MCF 10A (cell line): ENCODE data around the gene RAB30. TPM values are rescaled to one million over a fixed set of nuclear protein-coding genes. Genes with fewer than 3 reads are reported as not detected.

Source experiments
- BruUV-seq: library from RNA; stranded (reverse); fragments of 400-500 nt; replicated peaks from 2 replicates; lab custom pipeline; 2021; lab: Mats Ljungman, UMichigan
- CTCF ChIA-PET: fragments of 300-600 bp; sonication (Branson Sonifier 250); formaldehyde crosslinking; extraction: SDS; loops from one replicate; lab custom pipeline; 2021; ENCODE audit warnings: antibody characterized with exemption, inconsistent platforms; lab: Yijun Ruan, JAX
- POLR2A ChIA-PET: fragments of 300-600, 350-650 bp; sonication (Branson Sonifier 250); formaldehyde crosslinking; extraction: SDS; loops from one replicate; lab custom pipeline; 2020; ENCODE audit warnings: antibody characterized with exemption, inconsistent platforms; lab: Yijun Ruan, JAX
- DNase-seq: peaks from one replicate; pipeline ENCODE4 v3.0.0-alpha.2; 2018; ENCODE audit not compliant: unreplicated experiment
- H3K27ac Mint-ChIP-seq: one replicate; pipeline ENCODE4 v1.8.0; 2022; ENCODE audit warnings: mild to moderate bottlenecking, low read depth, mixed read lengths; ENCODE audit not compliant: unreplicated experiment
- H3K27me3 Mint-ChIP-seq: one replicate; pipeline ENCODE4 v1.8.0; 2022; ENCODE audit warnings: mixed read lengths; ENCODE audit not compliant: insufficient read depth, unreplicated experiment
- H3K36me3 Mint-ChIP-seq: one replicate; pipeline ENCODE4 v1.8.0; 2022; ENCODE audit warnings: mild to moderate bottlenecking, moderate library complexity, mixed read lengths; ENCODE audit not compliant: insufficient read depth, unreplicated experiment
- H3K4me1 Mint-ChIP-seq: one replicate; pipeline ENCODE4 v1.8.0; 2022; ENCODE audit warnings: mixed read lengths; ENCODE audit not compliant: insufficient read depth, unreplicated experiment
- H3K4me3 Mint-ChIP-seq: one replicate; pipeline ENCODE4 v1.8.0; 2022; ENCODE audit warnings: mild to moderate bottlenecking, moderate library complexity, mixed read lengths; ENCODE audit not compliant: unreplicated experiment
- H3K9me3 Mint-ChIP-seq: one replicate; pipeline ENCODE4 v1.8.0; 2022; ENCODE audit warnings: mixed read lengths; ENCODE audit not compliant: unreplicated experiment
- CTCF ChIP-seq: fragments of 200-600 bp; IDR thresholded peaks from one replicate; pipeline ENCODE4 v1.8.0; 2022; ENCODE audit warnings: antibody characterized with exemption, mild to moderate bottlenecking; ENCODE audit not compliant: unreplicated experiment
- intact Hi-C: fragments of 100-400 bp; cut with micrococcal nuclease; formaldehyde crosslinking; loops from 2 replicates; pipeline ENCODE4 v1.14.1; 2022
- total RNA-seq: library from RNA; stranded (reverse); gene quantifications from 2 replicates; pipeline ENCODE4 v1.2.3, GENCODE V29; 2022

Gene RAB30
- total RNA-seq, 1 experiment from 2014 or later: 12.5 TPM

GRCh38 chr11:83118814-83119213 is 47.1 kb upstream of the RAB30 start:
- no peaks in the 10 kb centered on the region for H3K27me3 Mint-ChIP-seq
- TF ChIP-seq CTCF: no peak
- no peak overlapping the region for H3K4me3 Mint-ChIP-seq
- no TSS peak for BruUV-seq
- ChIA-PET POLR2A (interaction anchor here (1.1 kb wide), 1 partner anchor 40 kb away, joined by 5 read pairs; no protein-coding TSS in a partner anchor), CTCF (no interaction called here)
- H3K27ac Mint-ChIP-seq: no peak overlapping the region
- DNase-seq: no peak
- no peaks in the 10 kb centered on the region for H3K9me3 Mint-ChIP-seq
- H3K36me3 Mint-ChIP-seq: no peaks in the 10 kb centered on the region
- intact Hi-C loops: no loop called here
- H3K4me1 Mint-ChIP-seq: no peaks in the 10 kb centered on the region

GRCh38 chr11:83116015-83116641 is 44.4 kb upstream of the RAB30 start:
- CTCF ChIA-PET: interaction anchor here (0.7 to 1.2 kb wide), 3 partner anchors 8 to 23 kb away, joined by 3 to 4 read pairs (median 4); no protein-coding TSS in a partner anchor
- POLR2A ChIA-PET: interaction anchor here (0.8 to 0.9 kb wide), 2 partner anchors 11 to 18 kb away, joined by 3 to 4 read pairs; no protein-coding TSS in a partner anchor
- Mint-ChIP-seq H3K9me3 (no peaks in the 10 kb centered on the region), H3K27ac (no peak overlapping the region), H3K36me3 (no peaks in the 10 kb centered on the region), H3K4me3 (no peak overlapping the region), H3K4me1 (peaks cover 6% of the 10 kb centered on the region), H3K27me3 (peaks cover 12% of the 10 kb centered on the region)
- intact Hi-C loops: no loop called here
- DNase-seq: no peak
- no TSS peak for BruUV-seq
- no peak for TF ChIP-seq CTCF

- ChIA-PET POLR2A (interaction anchor here (0.8 to 0.9 kb wide), 2 partner anchors 11 to 18 kb away, joined by 3 to 4 read pairs; no protein-coding TSS in a partner anchor), CTCF (interaction anchor here (0.7 to 1.0 kb wide), 2 partner anchors 9 to 22 kb away, joined by 3 to 4 read pairs; no protein-coding TSS in a partner anchor)
- no peak overlapping the region for H3K4me3 Mint-ChIP-seq
- no peak for TF ChIP-seq CTCF
- H3K27me3 Mint-ChIP-seq: peaks cover 12% of the 10 kb centered on the region
- no peaks in the 10 kb centered on the region for H3K36me3 Mint-ChIP-seq
- H3K9me3 Mint-ChIP-seq: no peaks in the 10 kb centered on the region
- intact Hi-C loops: no loop called here
- peaks cover 6% of the 10 kb centered on the region for H3K4me1 Mint-ChIP-seq
- no peak overlapping the region for H3K27ac Mint-ChIP-seq
- no TSS peak for BruUV-seq
- no peak for DNase-seq
These were observed 43.9 kb upstream of the RAB30 start for GRCh38 chr11:83115551-83115950.

GRCh38 chr11:83115026-83115425 is 43.3 kb upstream of the RAB30 start:
- ChIA-PET CTCF (interaction anchor here (1.0 to 1.1 kb wide), 2 partner anchors 10 to 43 kb away, joined by 3 to 4 read pairs; partner anchors contain the start of gene RAB30), POLR2A (interaction anchor here (0.8 kb wide), 1 partner anchor 17 kb away, joined by 4 read pairs; no protein-coding TSS in a partner anchor)
- DNase-seq: no peak
- no peak for TF ChIP-seq CTCF
- Mint-ChIP-seq H3K27me3 (peaks cover 12% of the 10 kb centered on the region), H3K36me3 (no peaks in the 10 kb centered on the region), H3K4me1 (peaks cover 6% of the 10 kb centered on the region), H3K4me3 (no peak overlapping the region), H3K27ac (no peak overlapping the region), H3K9me3 (no peaks in the 10 kb centered on the region)
- BruUV-seq: no TSS peak
- intact Hi-C loops: no loop called here
